ENCODE results near the gene GABBR2. TPM values are rescaled to one million over a fixed set of nuclear protein-coding genes. Genes with fewer than 3 reads are reported as not detected.

Gene GABBR2
- total RNA-seq, 1 donor from 2014 or later, result not detected

GRCh38 chr9:98720402-98720801, 11.7 kb upstream of the GABBR2 start:
- ATAC-seq, result no peak

DNA sequence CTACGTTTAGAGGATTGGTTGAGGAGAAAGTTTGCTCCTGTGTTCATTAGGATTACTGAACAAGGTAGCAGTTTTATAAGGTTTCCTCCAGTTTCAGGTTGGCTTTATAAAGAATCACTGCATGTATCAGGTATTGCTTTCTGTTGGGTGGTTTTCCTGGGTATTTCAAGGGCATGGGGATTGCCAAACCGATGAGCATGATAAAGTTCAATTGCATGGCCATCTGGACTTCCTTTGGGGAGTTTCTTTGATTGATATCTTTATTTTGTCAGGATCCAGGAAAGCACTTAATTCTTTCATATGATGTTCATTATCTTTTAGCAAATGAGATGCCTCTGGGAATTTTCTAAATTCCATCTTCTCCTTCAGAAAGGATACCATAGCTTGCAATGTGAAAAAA, 10.3 kb upstream of the GABBR2 start:
- no peak for ATAC-seq

- no peak for ATAC-seq
These were observed 6.1 kb upstream of the GABBR2 start for GRCh38 chr9:98714833-98715232.

GRCh38 chr9:98712987-98713386, 4.3 kb upstream of the GABBR2 start:
- ATAC-seq, result no peak

- ATAC-seq, result no peak
These were observed 1.5 kb upstream of the GABBR2 start for GRCh38 chr9:98709968-98710965.

DNA sequence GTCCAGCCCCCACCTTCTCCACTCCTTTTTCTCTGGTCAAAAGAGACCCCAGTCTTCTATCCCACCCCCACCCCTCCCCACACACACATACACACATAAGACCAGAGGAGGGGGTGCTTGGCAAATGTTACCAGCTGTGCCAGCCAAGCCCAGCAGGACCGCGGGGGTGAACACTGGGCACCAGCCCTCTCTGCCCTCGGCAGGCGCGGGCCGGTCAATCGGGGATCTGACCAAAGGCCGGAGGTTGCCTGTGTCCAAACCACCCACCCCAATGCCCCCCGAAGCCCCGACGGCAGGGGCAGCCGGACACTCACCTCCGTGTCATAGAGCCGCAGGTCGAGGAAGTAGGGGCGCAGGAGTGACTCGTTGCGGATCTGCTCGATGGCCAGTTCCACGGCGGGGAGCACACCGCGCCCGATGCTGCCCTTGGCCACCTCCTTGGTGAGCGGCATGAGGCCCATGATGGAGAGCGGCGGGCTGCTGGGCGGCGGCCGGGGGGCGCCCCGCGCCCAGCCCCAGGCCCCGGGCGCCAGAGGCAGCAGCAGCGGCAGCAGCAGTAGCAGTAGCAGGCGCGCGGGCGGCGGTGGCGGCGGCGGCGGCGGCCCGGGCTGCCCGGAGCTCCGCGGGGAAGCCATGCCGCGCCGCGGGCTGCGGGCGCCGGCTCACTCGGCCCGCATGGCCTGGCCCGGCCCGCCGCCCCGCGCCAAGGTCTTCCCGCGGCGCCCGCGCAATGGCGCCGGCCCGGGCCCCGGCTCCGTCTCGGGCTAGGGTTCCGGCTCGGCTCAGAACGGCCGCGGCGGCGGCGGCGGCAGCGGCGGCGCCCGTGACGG, 417 bp downstream of the GABBR2 start:
- no peak for ATAC-seq

DNA sequence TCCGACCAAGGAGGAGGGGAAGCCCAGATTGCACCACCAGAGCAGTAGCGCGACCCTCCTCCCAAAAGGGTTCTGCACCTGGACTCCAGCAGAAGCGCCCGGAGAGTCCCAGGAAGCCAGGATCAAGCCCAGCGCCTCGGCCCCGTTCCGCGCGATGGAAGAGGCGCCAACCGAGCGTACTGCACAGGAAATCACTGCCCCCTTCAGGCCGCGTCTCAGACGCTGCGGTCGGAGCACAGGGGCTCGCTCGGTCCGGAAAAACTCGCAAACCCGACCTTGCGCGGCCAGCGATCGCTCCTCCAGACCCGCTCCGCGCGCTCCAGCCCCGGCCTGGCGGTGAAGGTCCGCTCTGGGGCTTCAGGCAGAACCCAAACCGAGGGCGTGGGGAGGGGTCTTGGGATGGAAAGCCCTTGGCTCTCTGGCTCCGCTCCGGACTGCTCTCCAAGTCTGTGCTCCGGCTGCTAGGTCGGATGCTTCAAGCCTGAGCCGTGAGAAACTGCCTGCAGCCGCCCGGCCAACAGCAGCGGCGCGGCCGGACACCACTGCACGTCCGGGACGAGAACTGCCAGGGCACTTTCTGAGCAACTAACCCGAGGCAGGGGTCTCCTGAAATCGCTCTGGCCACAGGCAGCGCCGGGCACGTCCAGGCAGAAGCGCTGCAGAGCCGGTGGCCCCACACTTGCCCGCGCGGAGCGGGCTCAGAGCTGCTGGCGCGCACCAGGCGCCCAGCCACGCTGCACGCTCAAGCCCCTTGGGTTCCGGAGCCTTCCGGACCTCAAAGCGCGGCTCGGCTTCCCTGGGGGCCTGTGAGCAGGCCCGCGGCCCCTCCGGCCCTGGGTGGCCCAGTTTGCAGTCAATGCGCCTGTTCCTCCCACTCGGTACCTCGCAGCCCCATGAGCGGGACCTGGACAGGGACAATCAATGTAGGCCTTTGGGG, 1.3 kb downstream of the GABBR2 start:
- ATAC-seq, result peak; percentile 59

DNA sequence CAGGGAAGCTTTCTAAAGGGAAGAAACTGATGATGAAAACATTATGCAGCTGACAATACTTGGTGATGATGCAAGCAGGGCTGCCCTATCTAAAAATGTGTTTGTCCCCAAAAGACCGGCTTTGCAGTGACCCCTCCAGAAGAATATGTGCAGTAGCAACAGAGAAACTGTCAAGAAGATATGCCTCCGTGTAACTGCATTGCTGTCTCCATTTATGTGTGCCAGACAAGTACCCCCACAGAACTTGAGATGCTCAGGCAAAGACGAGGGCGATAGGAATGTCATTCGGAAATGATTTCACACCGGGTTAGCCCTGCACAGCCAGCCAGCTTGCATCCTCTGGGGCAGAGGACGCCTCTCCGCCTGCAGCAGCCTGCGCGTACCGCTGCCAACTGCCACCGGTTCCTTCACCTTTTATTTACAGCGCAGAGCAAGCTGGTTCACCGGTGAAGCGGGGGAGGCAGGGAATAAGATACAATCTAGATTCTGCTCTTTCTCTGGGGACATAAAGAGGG, 2.0 kb downstream of the GABBR2 start:
- ATAC-seq, result no peak

DNA sequence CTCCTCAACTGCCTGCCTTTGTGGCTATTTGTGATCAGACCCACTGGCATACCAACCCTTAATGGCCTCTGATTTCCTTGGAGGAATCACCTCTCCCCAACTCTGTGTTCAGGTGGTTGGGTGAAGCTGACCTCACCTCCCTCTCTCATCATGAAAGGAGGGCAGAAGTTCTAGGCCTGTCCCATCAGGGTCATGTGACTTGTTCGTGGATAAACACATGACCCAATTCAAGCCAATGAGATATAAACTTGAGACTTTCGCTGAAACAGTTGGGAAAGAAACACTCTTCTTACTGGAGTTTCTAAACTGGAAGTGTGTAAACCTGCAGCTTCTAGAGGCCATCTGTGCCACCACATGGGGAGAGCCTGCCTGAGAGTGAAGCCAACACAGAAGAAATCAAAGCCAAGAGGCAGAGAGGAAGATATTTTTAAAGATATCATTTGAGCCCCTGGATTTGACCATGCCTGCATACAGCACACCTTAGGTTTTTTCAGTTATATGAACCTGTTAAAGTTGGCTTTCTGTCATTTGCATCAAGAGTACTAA, 5.8 kb downstream of the GABBR2 start:
- no peak for ATAC-seq

GRCh38 chr9:98702340-98702739, 6.4 kb downstream of the GABBR2 start:
- ATAC-seq, result no peak

DNA sequence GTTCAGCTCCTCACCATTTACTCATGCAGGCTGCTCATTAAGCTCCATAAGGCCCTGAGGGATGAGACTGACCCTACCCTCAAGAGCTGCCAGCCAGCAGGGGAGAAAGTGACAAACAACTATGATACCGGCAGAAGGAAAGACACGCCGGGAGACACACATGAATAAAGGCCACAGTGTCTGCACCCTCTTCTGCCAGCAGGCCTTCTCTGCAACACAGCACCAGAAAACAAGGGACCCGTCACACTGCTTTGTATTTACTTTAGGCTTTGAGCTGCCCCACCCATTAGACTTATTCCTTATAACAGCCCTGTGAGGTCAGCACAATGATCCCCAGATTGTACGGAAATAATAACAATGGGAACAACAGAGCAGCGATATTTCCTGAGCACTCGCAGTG, 7.2 kb downstream of the GABBR2 start:
- peak; percentile 77 for ATAC-seq

DNA sequence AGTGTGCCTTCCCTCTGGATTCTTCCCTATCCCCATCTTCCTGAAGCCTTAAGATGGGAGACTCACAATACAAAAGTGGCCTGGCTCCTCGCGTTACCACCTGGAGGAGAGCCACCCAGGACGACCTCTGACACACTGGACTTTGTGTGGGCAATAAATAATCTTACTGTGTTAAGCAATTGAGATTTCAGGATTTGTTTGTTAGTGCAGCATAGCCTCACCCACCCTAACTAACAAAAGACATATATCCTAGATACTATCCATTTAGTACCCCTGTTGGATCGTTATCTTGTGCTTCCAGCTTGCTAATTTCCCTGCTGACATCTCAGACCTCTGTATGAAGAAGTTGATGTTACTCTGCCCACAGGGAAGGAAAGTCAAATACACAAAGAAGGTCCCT, 7.9 kb downstream of the GABBR2 start:
- ATAC-seq, result no peak

DNA sequence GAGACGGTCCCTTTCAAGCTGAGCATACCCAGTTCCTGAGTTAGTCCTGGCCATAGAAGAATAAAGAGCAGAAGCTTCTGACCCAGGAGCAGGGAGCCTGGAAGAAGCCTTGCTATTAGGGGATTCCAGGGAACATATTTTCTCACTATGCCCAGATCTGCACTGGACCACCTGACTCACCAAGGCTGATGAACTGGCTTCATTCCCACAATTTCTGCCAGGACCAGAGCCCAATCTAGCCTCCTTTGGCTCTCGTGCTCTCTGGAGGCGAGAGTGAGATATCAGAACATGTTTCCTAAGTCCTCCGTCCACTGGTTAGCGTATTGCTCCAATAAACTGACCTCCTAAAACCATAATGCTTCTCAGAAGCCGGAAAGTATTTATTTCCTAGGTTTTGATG, 9.9 kb downstream of the GABBR2 start:
- ATAC-seq, result no peak

DNA sequence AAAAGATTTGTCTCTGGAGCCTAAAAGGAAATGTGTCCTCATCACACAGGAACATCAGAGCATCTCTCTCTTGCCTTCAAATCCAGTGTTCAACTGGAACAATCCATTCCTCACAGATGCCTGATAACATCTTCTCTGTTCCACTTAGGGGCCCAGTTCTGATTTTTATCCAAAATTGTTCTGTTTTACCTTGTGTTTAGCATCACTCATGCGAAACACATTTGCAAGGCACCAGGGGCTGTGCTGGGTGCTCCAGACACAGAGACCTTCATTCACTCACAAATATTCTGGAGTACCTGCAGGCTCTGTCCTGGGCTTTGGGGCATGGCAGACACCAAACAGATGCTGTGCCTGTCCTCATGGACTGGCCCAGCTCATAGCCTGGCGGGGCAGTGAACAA, 13.8 kb downstream of the GABBR2 start:
- no peak for ATAC-seq

DNA sequence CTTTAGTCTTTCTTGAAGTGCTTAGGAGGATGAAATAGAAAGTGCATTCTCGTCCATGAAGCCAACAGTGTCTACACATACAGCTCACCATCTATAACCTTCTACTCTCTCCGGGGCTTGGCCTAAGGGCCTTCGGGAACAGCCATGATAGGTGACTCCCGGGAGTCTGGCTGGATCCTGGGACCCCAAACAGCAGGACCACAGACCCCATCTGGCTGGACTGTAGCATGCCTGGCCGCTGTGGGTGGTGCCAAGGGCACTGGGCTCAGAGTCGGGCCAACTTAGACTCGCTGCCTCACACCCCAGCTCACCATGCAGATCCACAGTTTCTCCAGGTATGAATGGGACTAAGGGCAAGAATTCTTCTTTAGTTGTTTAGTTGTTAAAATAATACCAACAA, 16.3 kb downstream of the GABBR2 start:
- no peak for ATAC-seq

GRCh38 chr9:98691890-98692289, 16.8 kb downstream of the GABBR2 start:
- ATAC-seq, result no peak

GRCh38 chr9:98690686-98691085, 18.0 kb downstream of the GABBR2 start:
- no peak for ATAC-seq

DNA sequence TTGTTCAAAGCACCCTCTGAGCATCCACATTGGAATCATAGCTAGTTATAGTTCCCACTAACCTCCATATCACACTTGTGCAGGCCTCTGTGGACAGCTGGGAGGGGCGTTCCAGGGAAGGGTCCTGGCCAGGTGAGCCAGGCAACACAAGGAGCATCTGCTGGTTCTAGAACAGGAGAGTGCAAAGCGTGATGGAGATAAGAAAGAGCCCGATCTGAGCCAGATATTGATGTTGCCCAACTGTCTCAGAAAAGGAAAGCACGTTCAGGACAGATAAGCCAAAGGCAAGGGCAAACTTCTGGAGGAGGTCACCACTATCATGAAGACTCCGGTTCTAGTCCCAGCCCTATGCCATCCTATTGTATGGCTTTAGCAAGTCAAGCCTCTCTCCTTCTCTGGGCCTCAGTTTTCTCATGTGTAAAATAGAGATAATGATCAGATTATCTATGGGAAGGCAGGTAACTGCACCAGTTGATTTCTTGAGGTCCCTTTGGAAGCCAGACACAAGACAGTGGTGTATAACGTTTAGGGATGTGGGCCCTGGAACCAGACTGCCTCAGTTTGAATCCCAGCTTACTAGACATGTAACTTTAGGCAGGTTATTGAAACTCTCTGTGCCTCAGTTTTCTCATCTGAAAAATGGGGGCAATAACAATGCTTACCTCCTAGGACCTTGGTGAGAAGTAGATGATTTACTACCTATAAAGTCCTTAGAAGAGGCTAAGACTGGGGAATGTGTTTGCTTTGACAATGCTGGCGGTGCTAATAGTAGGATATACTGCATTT, 19.8 kb downstream of the GABBR2 start:
- no peak for ATAC-seq

DNA sequence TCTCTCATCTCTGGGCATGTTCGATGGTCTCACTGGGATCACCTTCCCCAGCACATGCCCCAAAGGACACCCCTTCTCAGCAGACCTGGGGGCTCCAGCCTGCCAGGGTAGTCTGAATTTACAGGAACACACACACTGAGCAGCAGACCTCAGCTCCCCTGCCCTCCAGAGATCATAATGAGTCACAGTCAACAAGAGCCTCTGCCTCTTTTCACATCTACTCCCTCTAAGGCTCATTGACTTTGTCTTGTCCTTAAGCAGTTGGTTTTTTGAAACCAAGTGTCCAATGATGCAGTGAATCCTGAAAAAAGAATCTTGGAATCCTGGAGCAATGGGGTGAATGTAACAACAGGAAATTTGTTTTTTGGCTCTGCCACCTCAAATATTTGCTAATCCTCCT, 20.8 kb downstream of the GABBR2 start:
- no peak for ATAC-seq

GRCh38 chr9:98686961-98687855, 21.5 kb downstream of the GABBR2 start:
- ATAC-seq, result peak; percentile 31
